ENCODE results near the gene OOSP2.

OOSP2 gene

GRCh38 chr11:60087239-60087638 is 47.0 kb downstream of the OOSP2 start:
- TF ChIP-seq, protein P1, sequence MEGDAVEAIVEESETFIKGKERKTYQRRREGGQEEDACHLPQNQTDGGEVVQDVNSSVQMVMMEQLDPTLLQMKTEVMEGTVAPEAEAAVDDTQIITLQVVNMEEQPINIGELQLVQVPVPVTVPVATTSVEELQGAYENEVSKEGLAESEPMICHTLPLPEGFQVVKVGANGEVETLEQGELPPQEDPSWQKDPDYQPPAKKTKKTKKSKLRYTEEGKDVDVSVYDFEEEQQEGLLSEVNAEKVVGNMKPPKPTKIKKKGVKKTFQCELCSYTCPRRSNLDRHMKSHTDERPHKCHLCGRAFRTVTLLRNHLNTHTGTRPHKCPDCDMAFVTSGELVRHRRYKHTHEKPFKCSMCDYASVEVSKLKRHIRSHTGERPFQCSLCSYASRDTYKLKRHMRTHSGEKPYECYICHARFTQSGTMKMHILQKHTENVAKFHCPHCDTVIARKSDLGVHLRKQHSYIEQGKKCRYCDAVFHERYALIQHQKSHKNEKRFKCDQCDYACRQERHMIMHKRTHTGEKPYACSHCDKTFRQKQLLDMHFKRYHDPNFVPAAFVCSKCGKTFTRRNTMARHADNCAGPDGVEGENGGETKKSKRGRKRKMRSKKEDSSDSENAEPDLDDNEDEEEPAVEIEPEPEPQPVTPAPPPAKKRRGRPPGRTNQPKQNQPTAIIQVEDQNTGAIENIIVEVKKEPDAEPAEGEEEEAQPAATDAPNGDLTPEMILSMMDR (IDR thresholded peaks at IDR 0.05): no peak

- TF ChIP-seq, protein P1 (IDR thresholded peaks at IDR 0.05): no peak
Measured at GRCh38 chr11:60088364-60088763, 48.2 kb downstream of the OOSP2 start, which contains the start of gene MS4A2. Gene MS4A2, plus strand, starts transcription at chr11:60088664. Its CDS starts 102 bp downstream, at chr11:60088766.

DNA sequence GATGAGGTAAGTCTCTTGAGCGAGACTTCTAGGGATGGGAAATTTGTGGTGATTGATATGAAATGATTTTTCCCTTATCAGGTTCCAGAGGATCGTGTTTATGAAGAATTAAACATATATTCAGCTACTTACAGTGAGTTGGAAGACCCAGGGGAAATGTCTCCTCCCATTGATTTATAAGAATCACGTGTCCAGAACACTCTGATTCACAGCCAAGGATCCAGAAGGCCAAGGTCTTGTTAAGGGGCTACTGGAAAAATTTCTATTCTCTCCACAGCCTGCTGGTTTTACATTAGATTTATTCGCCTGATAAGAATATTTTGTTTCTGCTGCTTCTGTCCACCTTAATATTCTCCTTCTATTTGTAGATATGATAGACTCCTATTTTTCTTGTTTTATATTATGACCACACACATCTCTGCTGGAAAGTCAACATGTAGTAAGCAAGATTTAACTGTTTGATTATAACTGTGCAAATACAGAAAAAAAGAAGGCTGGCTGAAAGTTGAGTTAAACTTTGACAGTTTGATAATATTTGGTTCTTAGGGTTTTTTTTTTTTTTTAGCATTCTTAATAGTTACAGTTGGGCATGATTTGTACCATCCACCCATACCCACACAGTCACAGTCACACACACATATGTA is 55.4 kb downstream of the OOSP2 start:
- TF ChIP-seq, protein P1 (IDR thresholded peaks at IDR 0.05): no peak

- TF ChIP-seq, protein P1 (IDR thresholded peaks at IDR 0.05): no peak
Measured at GRCh38 chr11:60097189-60097588, 57.0 kb downstream of the OOSP2 start.

All from LNCAP (cell line).